Measurements from ENCODE around the gene ISM1.

ISM1 gene

DNA sequence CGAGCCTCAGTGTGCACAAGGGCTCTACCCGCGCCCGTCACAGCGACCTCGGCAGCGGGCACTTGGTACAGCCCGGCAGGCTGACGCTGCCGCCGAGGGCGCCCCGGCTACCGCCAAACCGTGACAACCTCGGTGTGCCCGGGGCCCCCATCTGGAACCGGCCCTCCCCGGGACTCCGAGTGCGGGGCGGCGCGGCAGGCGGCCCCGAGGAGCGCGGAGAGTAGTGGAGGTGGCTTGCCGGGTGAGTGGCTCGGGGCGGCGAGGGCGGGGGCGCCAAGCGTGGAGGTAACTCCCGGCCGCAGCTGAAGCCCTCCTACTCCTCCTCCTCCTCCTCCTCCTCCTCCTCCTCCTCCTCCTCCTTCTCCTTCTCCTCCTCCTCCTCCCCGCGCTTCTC lies at the start of gene ISM1:
Gene ISM1 (plus strand): TSS at position 371 of the 394 bp plus-strand sequence. CDS start 503 bp downstream, outside the sequence.
- peak; percentile 57 for DNase-seq

DNA sequence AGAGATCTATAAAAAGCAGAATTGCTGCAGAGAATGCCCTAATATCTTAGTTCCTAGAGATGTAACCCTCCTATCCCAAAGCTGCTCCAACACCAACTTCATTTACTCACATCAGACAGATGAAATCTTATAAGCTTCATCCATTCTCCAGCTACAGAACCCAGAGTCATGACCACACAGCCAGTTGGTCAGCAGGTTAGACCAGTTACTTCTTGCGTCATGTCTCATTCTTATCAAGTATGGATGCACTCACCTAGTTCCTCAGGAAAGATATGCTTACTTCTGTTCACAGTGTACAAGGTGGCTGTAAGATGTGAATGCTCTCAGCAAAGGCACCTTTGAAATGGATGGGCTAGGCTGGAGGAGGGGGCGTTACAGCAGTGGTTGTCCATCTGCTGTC lies 47.9 kb upstream of the ISM1 start:
- no peak for DNase-seq

DNA sequence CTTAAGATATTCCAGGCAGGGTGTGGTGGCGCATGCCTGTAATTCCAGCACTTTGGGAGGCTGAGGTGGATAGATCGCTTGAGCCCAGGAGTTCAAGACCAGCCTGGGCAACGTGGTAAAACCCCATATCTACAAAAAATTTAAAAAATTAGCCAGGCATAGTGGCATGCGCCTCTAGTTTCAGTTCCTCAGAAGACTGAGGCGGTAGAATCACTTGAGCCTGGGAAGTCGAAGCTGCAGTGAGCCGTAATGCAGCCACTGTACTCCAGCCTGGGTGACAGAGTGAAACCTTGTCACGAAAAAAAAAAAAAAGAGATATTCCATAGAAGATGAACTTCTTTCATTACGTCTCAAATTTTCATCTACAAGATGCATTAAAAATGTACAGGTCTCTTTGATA lies 46.7 kb upstream of the ISM1 start:
- DNase-seq: no peak

DNA sequence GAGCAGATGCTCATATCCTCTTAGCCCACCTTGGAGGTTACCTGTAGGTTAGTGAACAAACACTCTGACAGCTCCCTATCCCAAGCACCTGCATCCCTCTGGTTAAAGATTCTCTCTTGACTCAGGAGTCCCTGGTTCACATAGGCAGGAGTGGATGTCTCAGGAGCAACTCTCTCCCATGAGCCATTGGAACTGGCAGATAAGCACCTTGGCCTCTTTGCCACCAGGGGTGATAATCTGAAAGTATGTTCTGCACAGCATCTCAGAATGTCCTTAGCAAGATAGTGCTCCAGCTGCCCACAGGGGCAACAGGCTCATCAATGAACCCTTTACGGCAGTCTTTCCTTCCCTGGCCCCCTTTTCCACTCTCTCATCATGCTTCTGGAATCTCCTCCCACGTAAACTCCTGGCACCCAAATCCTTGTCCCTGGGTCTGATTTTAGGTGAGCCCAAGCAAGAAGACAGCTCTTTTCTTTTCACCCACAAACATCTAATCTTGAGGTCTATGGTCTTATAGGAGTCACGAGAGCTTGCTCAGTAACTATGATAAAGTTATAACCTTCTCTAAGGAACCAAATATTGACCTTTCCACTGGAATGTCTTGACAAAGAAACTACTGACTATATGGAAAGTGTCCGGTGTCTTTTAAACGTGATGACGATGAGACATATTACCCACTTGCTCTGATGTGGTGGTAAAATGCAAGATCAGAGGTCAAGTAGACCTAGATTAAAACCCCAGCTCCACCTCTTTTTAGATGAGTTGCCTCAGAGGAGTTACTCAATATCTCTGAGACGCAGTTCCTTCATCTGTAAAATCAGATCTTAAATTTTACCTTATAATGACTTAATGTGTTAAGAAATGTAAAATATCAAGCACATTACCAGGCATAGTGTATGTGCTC lies 39.8 kb upstream of the ISM1 start:
- DNase-seq: no peak

DNA sequence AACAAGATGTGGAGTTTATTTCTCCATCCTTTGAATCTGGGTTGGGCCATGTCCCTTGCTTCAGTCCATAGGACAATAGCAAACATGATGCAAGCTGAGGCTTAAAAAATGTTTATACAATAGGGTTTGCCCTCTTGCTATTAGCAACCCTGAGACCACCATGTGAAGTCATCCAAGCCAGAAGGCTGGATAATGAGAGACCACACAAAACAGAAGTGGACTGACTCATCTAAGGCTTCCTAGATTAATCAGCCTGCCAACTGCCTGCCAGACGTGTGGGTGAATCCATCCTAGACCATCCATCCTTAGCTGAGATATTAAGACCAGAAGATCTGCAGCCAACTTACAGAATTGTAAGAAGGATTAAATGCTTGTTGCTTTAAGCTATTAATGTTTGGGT lies 38.1 kb upstream of the ISM1 start:
- no peak for DNase-seq

DNA sequence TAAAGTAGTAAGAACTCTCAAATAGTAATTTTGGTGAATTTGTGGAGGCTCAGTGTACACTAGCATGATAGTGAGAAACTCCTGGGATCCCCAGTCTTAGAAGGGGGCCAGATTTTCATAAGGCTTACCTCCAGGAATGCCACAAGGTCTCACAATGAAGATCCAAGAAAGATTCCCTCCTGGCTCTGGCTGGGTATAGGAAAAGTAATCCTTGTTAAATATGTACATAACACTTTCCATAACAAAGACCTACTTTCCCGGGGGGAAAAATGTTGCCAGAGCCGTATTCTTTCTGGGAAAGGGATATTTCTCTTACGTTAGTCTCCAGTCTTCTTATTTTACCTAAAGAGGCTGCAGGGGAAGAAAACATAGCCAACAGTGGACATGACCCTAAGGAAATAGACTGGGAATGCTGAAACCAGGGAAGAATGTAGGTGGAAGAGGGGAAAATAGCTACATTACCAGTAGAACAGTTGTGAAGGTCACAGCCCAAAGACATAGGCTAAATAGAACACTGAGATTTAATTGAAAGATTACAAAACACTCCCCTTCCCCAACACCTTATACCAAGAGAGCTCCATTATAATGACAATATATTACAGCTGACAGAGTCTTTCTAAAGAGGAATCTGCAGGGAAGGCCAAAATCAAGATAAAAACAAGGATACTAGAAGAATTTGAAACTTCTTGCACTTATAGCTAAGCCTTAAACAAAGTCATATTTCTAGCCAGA lies 34.9 kb upstream of the ISM1 start:
- no peak for DNase-seq

DNA sequence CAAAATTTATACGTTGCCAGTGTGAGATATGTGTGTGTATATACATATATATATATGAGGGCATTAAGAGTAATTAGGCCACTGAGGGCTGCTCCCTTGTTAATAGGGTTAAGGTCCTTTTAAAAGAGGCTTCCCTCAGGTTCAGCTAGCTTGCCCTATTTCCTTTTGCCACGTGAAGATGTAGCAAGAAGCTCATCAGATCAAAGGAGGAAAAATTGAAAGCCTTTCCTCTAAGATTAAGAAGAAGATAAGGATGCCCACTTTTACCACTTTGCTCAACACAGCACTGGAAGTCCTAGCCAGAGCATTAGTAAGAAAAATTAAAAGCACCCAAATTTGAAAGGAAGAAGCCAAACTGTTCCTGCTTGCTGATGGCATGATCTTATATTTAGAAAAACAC lies 33.2 kb upstream of the ISM1 start:
- DNase-seq: no peak

DNA sequence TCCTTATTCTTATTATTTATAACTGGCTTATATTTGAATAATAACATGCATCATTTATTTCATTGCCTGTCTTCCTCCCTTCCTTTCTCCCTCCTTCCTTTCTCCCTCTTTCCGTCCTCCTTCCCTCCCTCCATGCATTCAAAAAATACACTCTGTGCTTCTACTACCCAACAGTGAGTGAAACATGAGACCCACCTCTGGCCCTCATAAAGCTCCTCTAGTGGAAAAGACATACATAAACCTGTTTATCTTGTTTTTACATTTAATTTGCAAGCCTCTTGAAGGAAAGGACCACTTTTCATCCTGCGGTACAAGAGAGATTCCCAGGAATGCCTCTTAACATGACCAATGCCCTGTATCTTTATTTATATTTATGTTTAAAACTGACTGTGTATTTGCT lies 21.8 kb upstream of the ISM1 start:
- no peak for DNase-seq

DNA sequence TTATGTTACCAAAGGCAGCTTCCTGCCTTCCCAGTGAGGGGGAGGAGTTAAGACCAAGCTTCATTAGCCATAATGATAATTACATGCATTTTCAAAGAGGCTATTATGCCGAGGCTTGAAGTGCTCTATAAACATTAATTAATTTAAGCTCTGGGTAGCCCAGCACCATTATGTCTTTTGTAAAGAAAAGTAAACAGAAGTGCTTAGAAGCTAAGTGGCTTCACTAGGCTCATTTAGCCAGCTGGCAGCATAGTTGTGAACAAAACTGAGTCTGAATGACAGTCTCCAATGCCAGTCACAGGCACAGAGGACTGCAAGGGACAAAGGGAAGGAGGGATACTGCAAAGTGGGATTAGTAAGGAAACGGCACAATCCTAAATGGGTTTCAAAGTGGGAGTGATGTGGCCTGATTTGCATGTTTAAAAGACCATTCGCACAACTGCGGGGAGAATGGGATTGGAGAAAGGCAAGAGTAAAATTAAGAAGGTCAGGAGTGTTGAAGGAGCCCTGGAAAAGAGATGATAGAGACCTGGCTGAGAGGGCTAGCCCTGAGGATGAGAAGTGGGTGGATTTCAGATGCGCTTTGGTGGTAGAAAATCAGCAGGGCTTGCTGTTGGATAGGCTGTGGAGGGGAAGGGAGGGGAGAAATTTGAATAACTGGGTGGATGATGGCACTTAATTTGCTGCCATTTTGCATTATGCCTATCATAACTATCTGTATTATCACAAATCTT lies 20.1 kb upstream of the ISM1 start:
- no peak for DNase-seq

DNA sequence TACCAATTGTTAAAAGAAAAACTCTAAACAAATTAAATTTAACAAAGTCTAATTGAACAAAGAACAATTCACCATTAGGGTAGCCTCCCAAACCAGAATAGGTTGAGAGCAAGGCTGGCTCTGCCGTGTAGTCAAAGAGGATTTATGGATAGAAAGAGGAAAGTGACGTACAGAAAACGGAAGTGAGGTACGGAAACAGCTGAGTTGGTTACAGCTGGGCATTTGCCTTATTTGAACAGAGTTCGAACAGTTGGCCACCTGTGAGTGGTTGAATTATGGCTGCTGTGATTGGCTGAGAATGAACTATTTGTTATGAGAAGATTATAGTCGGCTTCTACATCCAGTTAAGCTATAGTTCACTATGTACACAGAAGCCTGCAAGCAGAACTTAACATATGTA lies 18.5 kb upstream of the ISM1 start:
- no peak for DNase-seq

DNA sequence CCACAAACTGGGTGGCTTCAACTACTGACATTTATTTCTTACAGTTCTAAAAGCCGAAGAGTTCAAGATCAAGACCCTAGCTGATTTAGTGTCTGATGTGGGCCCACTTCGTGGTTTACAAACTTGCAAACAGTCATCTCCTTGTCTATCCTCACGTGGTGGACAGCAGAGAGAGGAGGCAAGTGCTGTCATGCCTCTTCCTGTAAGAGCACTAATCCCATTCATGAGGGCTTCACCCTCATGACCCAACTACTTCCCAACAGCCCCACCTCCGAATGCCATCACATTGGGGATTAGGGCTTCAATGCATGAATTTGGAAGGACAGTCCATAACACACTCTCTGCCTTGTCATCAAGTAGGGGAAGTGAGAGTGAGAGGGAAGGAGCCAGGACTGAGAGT lies 15.6 kb upstream of the ISM1 start:
- no peak for DNase-seq

DNA sequence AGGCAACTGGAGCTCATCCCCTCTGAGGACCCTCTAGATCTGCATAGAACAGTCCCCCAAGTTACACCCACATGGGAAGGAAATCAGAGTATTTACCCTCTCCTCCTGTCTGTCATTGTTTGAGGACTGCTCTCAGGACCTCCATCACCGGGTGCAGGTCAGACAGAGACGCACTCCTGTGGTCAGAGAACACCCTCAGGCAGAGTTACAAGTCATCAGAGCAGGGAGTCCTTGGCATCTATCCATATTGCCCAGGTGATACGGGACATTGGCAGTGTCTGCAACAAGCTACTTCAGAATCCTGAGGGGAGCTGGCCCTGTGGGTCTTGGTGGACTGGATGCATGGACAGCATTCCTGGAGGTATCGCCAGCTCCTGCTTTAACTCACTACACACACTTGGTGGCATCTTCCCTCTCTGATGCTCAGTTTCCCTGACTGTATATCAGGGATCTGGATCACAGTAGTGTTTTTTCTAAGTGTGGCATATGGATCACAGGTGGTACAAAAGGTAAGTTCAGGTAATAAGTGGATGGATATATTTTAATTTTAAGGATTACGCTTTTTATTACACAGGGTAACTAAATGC lies 15.1 kb upstream of the ISM1 start:
- no peak for DNase-seq

DNA sequence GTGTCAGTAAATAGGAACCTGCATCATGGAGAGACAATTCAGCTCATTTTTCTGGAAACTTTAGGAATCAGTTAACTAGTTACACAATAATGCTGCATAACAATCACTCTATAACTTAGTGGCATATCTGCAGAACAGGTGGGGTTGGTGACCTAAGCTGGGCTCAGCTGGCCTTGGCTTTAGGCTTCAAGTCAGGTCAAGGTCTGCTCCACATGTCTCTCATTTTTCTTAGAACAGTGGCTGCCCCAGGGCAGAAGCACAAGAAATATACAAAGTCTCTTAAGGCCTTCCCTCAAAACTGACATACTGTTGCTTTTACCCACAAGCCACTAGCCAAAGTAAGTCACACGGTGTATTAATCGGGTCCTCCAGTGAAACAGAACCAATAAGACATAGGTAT lies 14.1 kb upstream of the ISM1 start:
- no peak for DNase-seq

DNA sequence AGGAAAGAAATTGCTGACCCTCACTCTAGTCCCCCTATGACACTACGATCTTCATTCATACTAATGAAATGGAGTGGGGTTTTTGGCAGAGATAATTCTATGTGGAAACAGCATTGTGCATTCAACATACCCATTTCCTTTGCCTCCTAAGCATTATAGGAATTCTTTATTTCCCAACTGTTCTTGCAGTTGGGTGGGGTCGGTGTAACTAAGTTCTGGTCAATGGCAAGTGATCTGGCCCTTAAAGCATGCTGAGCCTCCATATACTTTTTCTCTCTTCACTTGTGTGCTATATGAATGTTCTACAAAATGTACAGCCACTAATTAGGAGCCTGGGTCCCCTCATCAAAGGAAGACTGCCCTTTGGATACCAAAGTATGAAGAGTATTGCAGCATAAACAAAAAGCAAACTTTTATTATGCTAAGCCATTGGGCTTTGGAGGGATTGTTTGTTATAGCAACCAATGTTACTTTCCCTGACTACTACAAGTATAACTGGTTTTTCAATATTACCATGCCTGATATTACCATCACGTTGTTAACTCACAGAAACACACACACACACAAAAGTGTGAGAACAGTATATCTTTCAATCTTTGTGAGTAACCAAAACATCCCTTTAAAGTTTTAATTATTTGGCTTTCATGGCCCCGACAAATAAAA lies 9.0 kb upstream of the ISM1 start:
- DNase-seq: no peak

DNA sequence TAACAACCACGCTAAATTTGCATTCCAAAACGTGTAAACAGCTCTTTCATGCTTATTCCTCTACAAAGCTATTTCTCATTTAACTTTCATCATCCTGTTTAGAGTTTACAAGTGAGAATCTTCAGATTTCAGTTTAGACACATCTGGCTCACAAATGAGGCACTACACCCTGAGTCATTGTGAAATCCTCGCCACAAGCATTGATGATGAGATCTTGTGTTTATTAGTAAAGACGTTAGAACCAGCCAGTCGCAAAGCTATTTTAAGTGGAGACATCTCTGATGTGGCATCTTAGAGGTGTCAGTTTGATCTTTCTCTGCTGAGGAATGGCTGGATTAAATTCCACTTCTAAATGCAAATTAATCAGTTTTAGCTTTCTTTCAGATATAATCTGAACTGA lies 8.3 kb upstream of the ISM1 start:
- no peak for DNase-seq

DNA sequence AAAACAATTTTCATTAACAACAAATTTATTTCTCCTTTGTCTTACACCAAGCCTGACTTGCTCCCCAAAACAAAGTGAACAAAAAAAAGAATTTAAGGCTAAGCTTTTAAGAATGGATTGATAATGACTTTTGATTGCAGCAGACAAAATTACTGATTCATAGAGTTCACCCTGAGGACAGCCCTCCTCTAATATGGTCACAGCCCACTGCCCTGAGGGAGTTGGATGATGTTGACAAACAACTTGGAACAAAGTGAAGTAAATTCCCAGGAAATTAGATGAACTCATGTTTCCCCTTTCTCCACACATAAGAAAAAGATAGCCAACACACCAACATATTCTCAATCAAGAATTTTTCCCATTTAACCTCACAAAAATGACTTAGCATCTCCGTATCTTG lies 7.7 kb upstream of the ISM1 start:
- DNase-seq: no peak

DNA sequence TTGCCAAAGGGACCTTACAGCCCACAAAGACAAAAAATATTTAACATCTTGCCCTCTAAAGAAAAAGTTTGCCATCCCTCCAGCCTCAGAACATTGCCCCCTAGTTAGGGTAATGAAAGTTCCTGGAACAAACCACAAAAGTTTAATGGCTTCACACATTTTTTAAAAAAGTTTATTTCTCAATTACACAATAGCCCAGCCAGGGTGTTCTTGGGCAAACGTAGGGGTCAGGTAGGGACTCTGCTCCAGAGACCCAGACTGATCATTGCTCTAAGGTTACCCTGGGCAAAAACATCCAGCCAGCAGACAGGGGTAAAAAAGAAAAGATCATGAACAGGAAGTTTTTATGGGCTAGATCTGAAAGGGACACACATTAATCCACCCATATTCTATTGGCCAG lies 4.5 kb upstream of the ISM1 start:
- no peak for DNase-seq

DNA sequence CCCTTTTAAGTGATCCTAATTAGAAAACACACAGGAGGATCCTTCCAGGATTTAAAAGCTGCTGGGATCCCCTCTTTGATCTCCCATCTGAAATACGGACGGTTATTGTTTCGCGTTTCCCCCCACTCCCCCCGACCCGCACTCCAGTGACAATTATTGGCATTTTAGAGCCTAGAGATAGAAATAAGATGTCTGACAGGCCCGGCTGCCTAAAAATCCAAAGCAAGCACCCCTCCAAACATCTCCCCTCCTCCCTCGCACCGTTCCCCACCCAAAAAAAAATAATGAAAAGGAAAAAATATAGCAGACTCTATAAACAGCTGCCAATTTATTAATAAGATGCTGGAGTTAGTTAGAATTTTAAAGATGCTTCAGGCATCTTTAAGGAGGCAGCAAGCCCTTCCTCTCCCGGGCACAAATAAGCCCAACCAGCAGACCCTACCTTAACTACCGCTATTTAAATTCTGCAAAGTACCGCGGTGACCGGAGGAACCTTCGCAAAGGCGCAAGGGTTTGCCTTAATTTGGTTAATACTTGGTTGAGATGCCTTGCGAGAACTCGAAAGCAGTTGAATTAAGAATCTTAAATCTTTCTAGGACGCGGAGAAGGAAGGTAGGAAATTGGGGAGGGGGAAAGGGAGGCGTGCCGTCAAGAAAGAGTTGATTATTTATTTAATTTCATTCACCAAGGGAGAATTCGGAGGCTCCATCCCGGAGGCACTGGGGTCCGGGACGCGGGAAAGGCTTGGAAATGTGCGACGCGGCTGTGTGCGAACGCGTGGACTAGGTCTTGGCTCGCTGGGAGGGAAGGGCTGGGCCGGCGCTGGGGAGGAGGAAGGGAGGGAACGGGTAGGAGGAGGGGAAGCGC lies 1.5 kb upstream of the ISM1 start:
- DNase-seq: no peak

DNA sequence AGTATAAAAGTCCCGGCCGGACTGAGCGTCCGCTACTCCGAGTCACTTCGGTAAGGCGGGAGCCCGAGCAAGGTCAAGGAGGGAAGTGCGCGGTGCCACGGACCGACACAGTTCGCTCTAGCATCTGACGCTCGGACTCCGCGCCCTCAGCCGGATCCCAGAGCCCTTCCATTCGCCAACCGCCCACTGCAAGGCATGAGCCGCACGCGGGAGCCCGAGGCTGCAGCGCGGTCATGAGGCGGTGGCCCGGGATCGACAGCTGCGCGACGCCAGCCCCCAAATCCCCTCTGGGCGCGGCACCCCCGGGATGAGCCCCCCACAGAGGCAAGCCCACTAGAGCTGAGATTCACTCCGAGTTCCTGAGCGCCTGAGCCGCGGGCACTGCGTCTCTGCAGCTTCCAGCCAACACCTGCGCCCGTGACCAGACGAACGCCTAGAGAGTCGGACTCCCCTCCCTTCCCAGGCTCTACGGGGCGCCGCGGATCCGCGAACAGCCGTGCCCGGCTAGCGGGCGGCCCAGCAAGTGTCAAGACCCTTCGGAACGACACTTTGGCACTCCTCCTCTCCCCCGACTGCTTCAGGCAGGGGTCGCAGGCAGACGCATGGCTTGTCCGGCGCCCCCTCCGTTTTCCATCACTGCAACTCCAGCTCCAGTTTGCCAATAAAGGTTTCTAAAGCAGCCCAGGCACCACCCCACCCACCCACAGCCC lies 725 bp upstream of the ISM1 start:
- peak; percentile 82 for DNase-seq

DNA sequence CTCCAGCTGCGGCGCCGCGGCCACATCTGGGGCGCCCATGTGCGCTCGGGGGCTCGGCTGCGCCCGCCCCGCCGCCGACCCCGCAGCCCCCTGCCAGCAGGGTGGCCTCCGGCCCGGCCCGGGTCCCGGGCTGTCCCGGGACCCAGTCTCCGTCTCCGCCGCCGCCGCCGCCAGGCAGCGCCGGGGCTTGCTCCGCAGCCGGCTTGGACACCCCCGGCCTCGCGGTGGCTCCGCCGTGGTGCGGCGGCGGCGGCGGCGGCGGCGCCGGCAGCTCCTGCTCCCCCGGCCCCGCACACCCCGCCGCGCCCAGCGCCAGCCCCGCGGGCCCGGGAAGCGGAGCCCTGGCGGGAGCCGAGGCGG lies 219 bp downstream of the ISM1 start:
- DNase-seq: no peak

DNA sequence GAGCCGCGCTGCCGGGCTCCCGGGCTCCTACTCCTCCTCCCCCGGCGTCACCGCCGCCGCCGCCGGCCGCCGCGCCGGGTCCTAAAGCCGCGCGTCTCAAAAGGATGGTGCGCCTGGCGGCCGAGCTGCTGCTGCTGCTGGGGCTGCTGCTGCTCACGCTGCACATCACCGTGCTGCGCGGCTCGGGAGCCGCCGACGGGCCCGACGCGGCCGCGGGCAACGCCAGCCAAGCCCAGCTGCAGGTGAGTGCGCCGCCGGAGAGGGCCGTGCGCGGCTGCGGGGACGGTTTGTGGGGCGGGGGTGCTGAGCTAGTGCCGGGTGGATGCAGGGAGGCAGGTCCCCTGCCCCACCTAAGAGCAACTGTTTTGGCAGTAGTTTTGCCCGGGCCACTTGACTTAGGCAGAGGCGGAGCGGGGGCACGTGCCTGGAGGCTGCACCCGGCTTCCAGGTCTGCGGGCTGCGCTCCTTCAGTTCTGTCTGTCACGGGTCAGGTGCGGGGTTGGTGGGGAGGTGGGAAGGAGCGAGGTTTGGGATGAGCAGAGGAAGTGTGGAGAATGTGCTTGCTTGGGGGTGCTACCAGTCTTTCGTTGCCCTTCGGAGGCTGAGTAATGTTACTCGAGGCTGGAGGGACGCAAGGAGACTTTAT lies 722 bp downstream of the ISM1 start:
- peak; percentile 76 for DNase-seq

Data from left hindlimb (tissue), 1 donor.